Kidney (tissue), 14 donors: Measurements from ENCODE around the gene CWF19L1. TPM values are rescaled to one million over a fixed set of nuclear protein-coding genes. Genes with fewer than 3 reads are reported as not detected.

ENCODE experiments used
- DNase-seq, 5 donors: peaks; one replicate each; pipeline ENCODE4 v3.0.0-alpha.2; 2013 to 2020
- FAIRE-seq: peaks from 2 replicates; lab custom pipeline; 2012; peaks lifted over from hg19 to GRCh38; lab: Jason Lieb, UNC
- H3K27ac ChIP-seq, 2 donors: one replicate each; pipeline ENCODE4 v1.7.0; 2013; ENCODE audit warnings: low read depth in 2 of 2, low read length in 2 of 2, inconsistent platforms in 1 of 2
- H3K27me3 ChIP-seq: one replicate; pipeline ENCODE4 v1.7.1; 2013; ENCODE audit warnings: low read length, inconsistent platforms; ENCODE audit not compliant: control insufficient read depth, insufficient read depth
- H3K36me3 ChIP-seq, 3 donors: one replicate each; pipeline versions ENCODE4 v1.7.0 to v1.7.1; 2013; ENCODE audit warnings: low read length in 3 of 3, control low read depth in 1 of 3, inconsistent platforms in 1 of 3; ENCODE audit not compliant: insufficient read depth in 3 of 3, control insufficient read depth in 2 of 3
- H3K4me1 ChIP-seq, 3 donors: one replicate each; pipeline versions ENCODE4 v1.7.0 to v1.7.1; 2013; ENCODE audit warnings: low read length in 3 of 3, inconsistent platforms in 1 of 3, low read depth in 1 of 3; ENCODE audit not compliant: control insufficient read depth in 2 of 3, insufficient read depth in 2 of 3
- H3K4me3 ChIP-seq, 3 donors: one replicate each; pipeline versions ENCODE4 v1.7.0 to v1.8.1; 2013; ENCODE audit warnings: low read length in 3 of 3, control low read depth in 1 of 3, inconsistent platforms in 1 of 3
- H3K9ac ChIP-seq, 3 donors: one replicate each; pipeline versions ENCODE4 v1.7.0 to v1.7.1; 2013; ENCODE audit warnings: low read length in 3 of 3, control low read depth in 1 of 3, inconsistent platforms in 1 of 3
- H3K9me3 ChIP-seq, 3 donors: one replicate each; pipeline versions ENCODE4 v1.7.0 to v1.7.1; 2013; ENCODE audit warnings: low read length in 3 of 3, control low read depth in 1 of 3, inconsistent platforms in 1 of 3; ENCODE audit not compliant: control insufficient read depth in 2 of 3, insufficient read depth in 1 of 3
- intact Hi-C: fragments of 100-400 bp; cut with DNase I; formaldehyde crosslinking; loops from one replicate; pipeline ENCODE4 v1.11.1; 2022
- polyA plus RNA-seq: library from polyadenylated mRNA; stranded (reverse); fragments of 350-450 nt; fragmentation: Illumina TruSeq; extraction: RNeasy Lipid Tissue Mini Kit (QIAGEN cat#74804); gene quantifications from one replicate; pipeline ENCODE4 v1.2.3, GENCODE V29; 2014; ENCODE audit warnings: low read depth, low replicate concordance; ENCODE audit not compliant: insufficient read depth
- total RNA-seq: library from RNA; stranded (reverse); fragmentation: NEBNext Ultra II Directional; extraction: Animal tissue kit (Norgen Biotek cat#: 25700); gene quantifications from one replicate; pipeline ENCODE4 v1.2.1, GENCODE V29; 2021
- TF ChIP-seq, protein P1 (sequence below): IDR thresholded peaks from 3 replicates; pipeline ENCODE4 v1.5.1; 2012; ENCODE audit warnings: mild to moderate bottlenecking, moderate library complexity, borderline replicate concordance; ENCODE audit not compliant: insufficient read depth; ENCODE audit errors: extremely low read depth
- donor health status: control.
- donor health status: control.
- donor health status: control.
- donor health status: control.
- donor health status: control.
- donor health status: DM: yes; HTN: yes; CAD: no.
- donor health status: Normal renal cell carcinoma (clear cell type).

Gene CWF19L1
- total and polyA plus RNA-seq, 2 donors from 2014 or later: 18.0 to 25.0 TPM

GRCh38 chr10:100184426-100184825, 83.0 kb downstream of the CWF19L1 start:
- no peak overlapping the region for H3K27ac ChIP-seq
- no peak for FAIRE-seq
- H3K9me3 ChIP-seq: no peaks in the 10 kb centered on the region
- peaks cover 0 to 3% (median 0%) of the 10 kb centered on the region in 3 donors for H3K36me3 ChIP-seq
- peak overlapping the region in 1 of 3 donors; percentile 94 for H3K9ac ChIP-seq
- H3K4me3 ChIP-seq: peak overlapping the region; percentile 86 to 99 (median 94)
- TF ChIP-seq, protein P1, sequence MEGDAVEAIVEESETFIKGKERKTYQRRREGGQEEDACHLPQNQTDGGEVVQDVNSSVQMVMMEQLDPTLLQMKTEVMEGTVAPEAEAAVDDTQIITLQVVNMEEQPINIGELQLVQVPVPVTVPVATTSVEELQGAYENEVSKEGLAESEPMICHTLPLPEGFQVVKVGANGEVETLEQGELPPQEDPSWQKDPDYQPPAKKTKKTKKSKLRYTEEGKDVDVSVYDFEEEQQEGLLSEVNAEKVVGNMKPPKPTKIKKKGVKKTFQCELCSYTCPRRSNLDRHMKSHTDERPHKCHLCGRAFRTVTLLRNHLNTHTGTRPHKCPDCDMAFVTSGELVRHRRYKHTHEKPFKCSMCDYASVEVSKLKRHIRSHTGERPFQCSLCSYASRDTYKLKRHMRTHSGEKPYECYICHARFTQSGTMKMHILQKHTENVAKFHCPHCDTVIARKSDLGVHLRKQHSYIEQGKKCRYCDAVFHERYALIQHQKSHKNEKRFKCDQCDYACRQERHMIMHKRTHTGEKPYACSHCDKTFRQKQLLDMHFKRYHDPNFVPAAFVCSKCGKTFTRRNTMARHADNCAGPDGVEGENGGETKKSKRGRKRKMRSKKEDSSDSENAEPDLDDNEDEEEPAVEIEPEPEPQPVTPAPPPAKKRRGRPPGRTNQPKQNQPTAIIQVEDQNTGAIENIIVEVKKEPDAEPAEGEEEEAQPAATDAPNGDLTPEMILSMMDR: no peak
- no peaks in the 10 kb centered on the region for H3K27me3 ChIP-seq
- intact Hi-C loops: no loop called here
- DNase-seq: no peak
- H3K4me1 ChIP-seq: peaks cover 0 to 19% (median 5%) of the 10 kb centered on the region in 3 donors

DNA sequence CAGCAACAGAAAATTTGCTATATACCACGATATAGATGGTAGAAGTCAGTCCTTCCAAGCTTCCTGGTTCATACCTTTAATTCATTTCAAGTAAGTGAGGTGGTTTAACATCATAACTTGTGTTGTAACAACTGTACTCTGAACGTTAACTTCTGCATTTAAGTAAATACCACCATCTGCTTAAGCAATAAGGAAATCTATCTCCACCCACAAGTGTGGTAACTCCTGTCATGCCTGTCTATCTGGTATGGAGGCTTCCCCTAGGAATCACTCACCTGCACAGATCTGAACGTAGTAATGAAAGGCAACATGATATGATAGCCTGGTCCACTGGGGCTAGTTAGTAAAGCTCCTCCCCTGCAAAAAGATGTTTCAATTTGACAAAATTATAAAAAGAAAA, 84.0 kb downstream of the CWF19L1 start:
- no peaks in the 10 kb centered on the region for H3K9me3 ChIP-seq
- H3K36me3 ChIP-seq: peaks cover 2 to 6% (median 3%) of the 10 kb centered on the region in 3 donors
- no peak overlapping the region for H3K27ac ChIP-seq
- H3K9ac ChIP-seq: no peak overlapping the region
- TF ChIP-seq, protein P1: no peak
- peaks cover 0 to 18% (median 5%) of the 10 kb centered on the region in 3 donors for H3K4me1 ChIP-seq
- intact Hi-C loops: no loop called here
- DNase-seq (no peak), FAIRE-seq (no peak)
- no peak overlapping the region for H3K4me3 ChIP-seq
- no peaks in the 10 kb centered on the region for H3K27me3 ChIP-seq

DNA sequence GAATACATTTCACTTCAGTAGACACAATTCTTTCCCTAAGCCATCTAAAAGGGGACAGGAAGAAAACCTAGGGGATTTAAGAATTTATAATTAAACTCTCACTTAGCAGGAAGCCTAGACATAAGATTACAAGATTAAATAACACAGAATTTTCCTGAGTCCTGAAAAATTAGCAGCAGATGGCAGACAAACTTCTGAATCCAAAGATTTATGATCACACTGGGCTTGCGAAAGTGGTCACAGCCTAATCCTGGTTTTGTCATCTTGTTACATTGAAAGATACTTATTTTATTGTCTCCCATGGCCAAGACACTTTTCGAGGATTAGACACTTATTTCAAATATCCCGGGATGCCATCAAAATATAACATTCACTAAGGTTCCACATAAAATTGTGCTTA, 84.5 kb downstream of the CWF19L1 start:
- H3K9me3 ChIP-seq: no peaks in the 10 kb centered on the region
- intact Hi-C loops: no loop called here
- H3K4me1 ChIP-seq: peaks cover 0 to 18% (median 5%) of the 10 kb centered on the region in 3 donors
- peaks cover 2 to 8% (median 3%) of the 10 kb centered on the region in 3 donors for H3K36me3 ChIP-seq
- TF ChIP-seq, protein P1: no peak
- H3K4me3 ChIP-seq: no peak overlapping the region
- H3K27ac ChIP-seq: no peak overlapping the region
- H3K9ac ChIP-seq: no peak overlapping the region
- no peaks in the 10 kb centered on the region for H3K27me3 ChIP-seq
- FAIRE-seq: no peak
- no peak for DNase-seq

Other genes starting within 250 kb of the CWF19L1 start
- gene CPN1, start 185.8 kb downstream of the CWF19L1 start, total RNA-seq: not detected
- gene CPN1, start 185.8 kb downstream of the CWF19L1 start, polyA plus RNA-seq: 0.43 TPM
- gene ERLIN1, start 81.6 kb downstream of the CWF19L1 start, total RNA-seq: 23.7 TPM
- 9.0 TPM for gene ERLIN1, start 81.6 kb downstream of the CWF19L1 start, polyA plus RNA-seq
- 19.6 TPM for gene CHUK, start 38.0 kb downstream of the CWF19L1 start, total RNA-seq
- 13.4 TPM for gene CHUK, start 38.0 kb downstream of the CWF19L1 start, polyA plus RNA-seq
- gene BLOC1S2, start 19.0 kb upstream of the CWF19L1 start, total RNA-seq: 31.8 TPM
- gene BLOC1S2, start 19.0 kb upstream of the CWF19L1 start, polyA plus RNA-seq: 56.3 TPM
- not detected for gene PKD2L1, start 62.6 kb upstream of the CWF19L1 start, total RNA-seq
- 0.17 TPM for gene PKD2L1, start 62.6 kb upstream of the CWF19L1 start, polyA plus RNA-seq
- 8.7 TPM for gene SCD, start 79.6 kb upstream of the CWF19L1 start, total RNA-seq
- gene SCD, start 79.6 kb upstream of the CWF19L1 start, polyA plus RNA-seq: 10.7 TPM
- not detected for gene WNT8B, start 195.4 kb upstream of the CWF19L1 start, total RNA-seq
- gene WNT8B, start 195.4 kb upstream of the CWF19L1 start, polyA plus RNA-seq: 0.60 TPM